WTC11 (cell line): ENCODE results near the gene CRIP1. TPM values are rescaled to one million over a fixed set of nuclear protein-coding genes. Genes with fewer than 3 reads are reported as not detected.

Experiments used
- ATAC-seq: fragments of 200-7000 bp; cut with Tn5 transposase; 2 replicates; pipeline ENCODE4 v1.10.0; 2021; ENCODE audit warnings: mild to moderate bottlenecking, moderate library complexity
- CTCF ChIA-PET: fragments of 300-600 bp; sonication (Branson Sonifier 250); formaldehyde crosslinking; loops from one replicate; lab custom pipeline; 2021; ENCODE audit warnings: antibody characterized with exemption; lab: Charles Lee
- POLR2A ChIA-PET: fragments of 350-600 bp; sonication (Branson Sonifier 250); formaldehyde crosslinking; loops from one replicate; lab custom pipeline; 2021; ENCODE audit warnings: antibody characterized with exemption; lab: Charles Lee
- DNase-seq: peaks from one replicate; pipeline ENCODE4 v3.0.0; 2021; ENCODE audit warnings: low spot score
- H3K27ac Mint-ChIP-seq: 2 replicates; pipeline ENCODE4 v1.8.0; 2021; ENCODE audit warnings: mixed read lengths
- H3K27me3 Mint-ChIP-seq: 2 replicates; pipeline ENCODE4 v1.8.0; 2021; ENCODE audit warnings: low read depth, mild to moderate bottlenecking, moderate library complexity, mixed read lengths
- H3K36me3 Mint-ChIP-seq: 2 replicates; pipeline ENCODE4 v1.8.0; 2021; ENCODE audit warnings: mixed read lengths
- H3K4me1 Mint-ChIP-seq: 2 replicates; pipeline ENCODE4 v1.8.0; 2022; ENCODE audit warnings: mixed read lengths
- H3K4me3 Mint-ChIP-seq: 2 replicates; pipeline ENCODE4 v1.8.0; 2021; ENCODE audit warnings: mild to moderate bottlenecking, moderate library complexity, mixed read lengths
- H3K9me3 Mint-ChIP-seq: 2 replicates; pipeline ENCODE4 v1.8.0; 2021; ENCODE audit warnings: mixed read lengths
- ATF1 ChIP-seq: sonication (generic); formaldehyde crosslinking; IDR thresholded peaks from 2 replicates; pipeline ENCODE4 v1.8.1; 2023; ENCODE audit warnings: mild to moderate bottlenecking, moderate library complexity, missing genetic modification reagents
- ATF6 ChIP-seq: sonication (generic); formaldehyde crosslinking; IDR thresholded peaks from 2 replicates; pipeline ENCODE4 v1.8.1; 2023; ENCODE audit warnings: mild to moderate bottlenecking, missing genetic modification reagents
- CREB1 ChIP-seq: sonication (generic); formaldehyde crosslinking; IDR thresholded peaks from 2 replicates; pipeline ENCODE4 v1.8.0; 2023; ENCODE audit warnings: mild to moderate bottlenecking, missing genetic modification reagents
- E2F1 ChIP-seq: sonication (generic); formaldehyde crosslinking; IDR thresholded peaks from 2 replicates; pipeline ENCODE4 v1.8.0; 2022; ENCODE audit warnings: mild to moderate bottlenecking, missing genetic modification reagents
- EMX1 ChIP-seq: fragments of 250-450 bp; sonication (Bioruptor Pico); IDR thresholded peaks from 2 replicates; pipeline ENCODE4 v1.8.0; 2021; ENCODE audit warnings: mild to moderate bottlenecking
- ETV6 ChIP-seq: sonication (generic); formaldehyde crosslinking; IDR thresholded peaks from 2 replicates; pipeline ENCODE4 v1.8.1; 2022; ENCODE audit warnings: mild to moderate bottlenecking, missing genetic modification reagents
- GABPB1 ChIP-seq: sonication (generic); formaldehyde crosslinking; IDR thresholded peaks from 2 replicates; pipeline ENCODE4 v1.8.1; 2023; ENCODE audit warnings: mild to moderate bottlenecking, missing genetic modification reagents
- GRHL2 ChIP-seq: fragments of 250-450 bp; sonication (Bioruptor Pico); IDR thresholded peaks from 2 replicates; pipeline ENCODE4 v1.8.0; 2022; ENCODE audit warnings: mild to moderate bottlenecking, moderate library complexity; ENCODE audit not compliant: insufficient replicate concordance, severe bottlenecking
- HMGA2 ChIP-seq: fragments of 250-450 bp; sonication (Bioruptor Pico); IDR thresholded peaks from 2 replicates; pipeline ENCODE4 v1.4.0; 2021; ENCODE audit warnings: mild to moderate bottlenecking, moderate library complexity
- JUN ChIP-seq: sonication (generic); formaldehyde crosslinking; IDR thresholded peaks from 2 replicates; pipeline ENCODE4 v1.8.0; 2023; ENCODE audit warnings: mild to moderate bottlenecking, missing genetic modification reagents
- OVOL2 ChIP-seq: fragments of 250-450 bp; sonication (Bioruptor Pico); IDR thresholded peaks from 2 replicates; pipeline ENCODE4 v1.9.0; 2021; ENCODE audit warnings: mild to moderate bottlenecking, borderline replicate concordance
- PRRX2 ChIP-seq: fragments of 250-450 bp; sonication (Bioruptor Pico); IDR thresholded peaks from 2 replicates; pipeline ENCODE4 v1.8.0; 2021; ENCODE audit warnings: mild to moderate bottlenecking
- SMAD3 ChIP-seq: sonication (generic); formaldehyde crosslinking; IDR thresholded peaks from 2 replicates; pipeline ENCODE4 v1.8.0; 2022; ENCODE audit warnings: missing genetic modification reagents, mild to moderate bottlenecking, borderline replicate concordance
- TCF7 ChIP-seq: sonication (generic); formaldehyde crosslinking; IDR thresholded peaks from 2 replicates; pipeline ENCODE4 v1.8.0; 2022; ENCODE audit warnings: mild to moderate bottlenecking, low read depth, missing genetic modification reagents, moderate library complexity
- TEAD1 ChIP-seq: sonication (generic); formaldehyde crosslinking; IDR thresholded peaks from 2 replicates; pipeline ENCODE4 v1.8.0; 2022; ENCODE audit warnings: mild to moderate bottlenecking, missing genetic modification reagents
- USF2 ChIP-seq: sonication (generic); formaldehyde crosslinking; IDR thresholded peaks from 2 replicates; pipeline ENCODE4 v1.8.1; 2023; ENCODE audit warnings: mild to moderate bottlenecking, missing genetic modification reagents, moderate library complexity
- total RNA-seq: library from RNA; stranded (reverse); gene quantifications from 3 replicates; pipeline ENCODE4 v1.2.3, GENCODE V29; 2021
- TF ChIP-seq, protein P1 (sequence below): fragments of 250-450 bp; sonication (Bioruptor Pico); IDR thresholded peaks from 2 replicates; pipeline ENCODE4 v1.9.0; 2021; ENCODE audit warnings: mild to moderate bottlenecking, borderline replicate concordance
- TF ChIP-seq, protein P2 (sequence below): sonication (generic); formaldehyde crosslinking; IDR thresholded peaks from 2 replicates; pipeline ENCODE4 v1.8.0; 2022; ENCODE audit warnings: missing genetic modification reagents

Gene CRIP1
- total RNA-seq, 1 experiment from 2014 or later = 9.0 TPM

GRCh38 chr14:105478398-105479251 lies 8.1 kb upstream of the CRIP1 start:
- CTCF ChIA-PET = interaction anchor here (0.7 to 1.8 kb wide), 5 partner anchors 9 to 310 kb away, joined by 4 to 17 read pairs (median 8); partner anchors contain the start of gene JAG2
- H3K9me3 Mint-ChIP-seq = no peaks in the 10 kb centered on the region
- peaks cover 21% of the 10 kb centered on the region for H3K4me1 Mint-ChIP-seq
- ATAC-seq = no peak
- no peak overlapping the region for H3K27ac Mint-ChIP-seq
- no peak for DNase-seq
- H3K36me3 Mint-ChIP-seq = no peaks in the 10 kb centered on the region
- POLR2A ChIA-PET = no interaction called here
- TF ChIP-seq ATF1 (CRISPR knock-in tag) (no peak), E2F1 (CRISPR knock-in tag) (no peak), EMX1 (CRISPR knock-in tag) (no peak), TEAD1 (CRISPR knock-in tag) (no peak), GRHL2 (CRISPR knock-in tag) (no peak), TCF7 (CRISPR knock-in tag) (no peak), ETV6 (CRISPR knock-in tag) (no peak), USF2 (CRISPR knock-in tag) (no peak), HMGA2 (CRISPR knock-in tag) (no peak), SMAD3 (CRISPR knock-in tag) (no peak), CREB1 (CRISPR knock-in tag) (no peak), ATF6 (no peak), GABPB1 (CRISPR knock-in tag) (no peak), PRRX2 (no peak)
- TF ChIP-seq, protein P1, sequence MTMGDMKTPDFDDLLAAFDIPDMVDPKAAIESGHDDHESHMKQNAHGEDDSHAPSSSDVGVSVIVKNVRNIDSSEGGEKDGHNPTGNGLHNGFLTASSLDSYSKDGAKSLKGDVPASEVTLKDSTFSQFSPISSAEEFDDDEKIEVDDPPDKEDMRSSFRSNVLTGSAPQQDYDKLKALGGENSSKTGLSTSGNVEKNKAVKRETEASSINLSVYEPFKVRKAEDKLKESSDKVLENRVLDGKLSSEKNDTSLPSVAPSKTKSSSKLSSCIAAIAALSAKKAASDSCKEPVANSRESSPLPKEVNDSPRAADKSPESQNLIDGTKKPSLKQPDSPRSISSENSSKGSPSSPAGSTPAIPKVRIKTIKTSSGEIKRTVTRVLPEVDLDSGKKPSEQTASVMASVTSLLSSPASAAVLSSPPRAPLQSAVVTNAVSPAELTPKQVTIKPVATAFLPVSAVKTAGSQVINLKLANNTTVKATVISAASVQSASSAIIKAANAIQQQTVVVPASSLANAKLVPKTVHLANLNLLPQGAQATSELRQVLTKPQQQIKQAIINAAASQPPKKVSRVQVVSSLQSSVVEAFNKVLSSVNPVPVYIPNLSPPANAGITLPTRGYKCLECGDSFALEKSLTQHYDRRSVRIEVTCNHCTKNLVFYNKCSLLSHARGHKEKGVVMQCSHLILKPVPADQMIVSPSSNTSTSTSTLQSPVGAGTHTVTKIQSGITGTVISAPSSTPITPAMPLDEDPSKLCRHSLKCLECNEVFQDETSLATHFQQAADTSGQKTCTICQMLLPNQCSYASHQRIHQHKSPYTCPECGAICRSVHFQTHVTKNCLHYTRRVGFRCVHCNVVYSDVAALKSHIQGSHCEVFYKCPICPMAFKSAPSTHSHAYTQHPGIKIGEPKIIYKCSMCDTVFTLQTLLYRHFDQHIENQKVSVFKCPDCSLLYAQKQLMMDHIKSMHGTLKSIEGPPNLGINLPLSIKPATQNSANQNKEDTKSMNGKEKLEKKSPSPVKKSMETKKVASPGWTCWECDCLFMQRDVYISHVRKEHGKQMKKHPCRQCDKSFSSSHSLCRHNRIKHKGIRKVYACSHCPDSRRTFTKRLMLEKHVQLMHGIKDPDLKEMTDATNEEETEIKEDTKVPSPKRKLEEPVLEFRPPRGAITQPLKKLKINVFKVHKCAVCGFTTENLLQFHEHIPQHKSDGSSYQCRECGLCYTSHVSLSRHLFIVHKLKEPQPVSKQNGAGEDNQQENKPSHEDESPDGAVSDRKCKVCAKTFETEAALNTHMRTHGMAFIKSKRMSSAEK (CRISPR knock-in tag) = no peak
- H3K4me3 Mint-ChIP-seq = 0 out of 2 replicates have a peak overlapping the region, but pooled peaks have one; percentile 50
- H3K27me3 Mint-ChIP-seq = peaks cover 73% of the 10 kb centered on the region

DNA sequence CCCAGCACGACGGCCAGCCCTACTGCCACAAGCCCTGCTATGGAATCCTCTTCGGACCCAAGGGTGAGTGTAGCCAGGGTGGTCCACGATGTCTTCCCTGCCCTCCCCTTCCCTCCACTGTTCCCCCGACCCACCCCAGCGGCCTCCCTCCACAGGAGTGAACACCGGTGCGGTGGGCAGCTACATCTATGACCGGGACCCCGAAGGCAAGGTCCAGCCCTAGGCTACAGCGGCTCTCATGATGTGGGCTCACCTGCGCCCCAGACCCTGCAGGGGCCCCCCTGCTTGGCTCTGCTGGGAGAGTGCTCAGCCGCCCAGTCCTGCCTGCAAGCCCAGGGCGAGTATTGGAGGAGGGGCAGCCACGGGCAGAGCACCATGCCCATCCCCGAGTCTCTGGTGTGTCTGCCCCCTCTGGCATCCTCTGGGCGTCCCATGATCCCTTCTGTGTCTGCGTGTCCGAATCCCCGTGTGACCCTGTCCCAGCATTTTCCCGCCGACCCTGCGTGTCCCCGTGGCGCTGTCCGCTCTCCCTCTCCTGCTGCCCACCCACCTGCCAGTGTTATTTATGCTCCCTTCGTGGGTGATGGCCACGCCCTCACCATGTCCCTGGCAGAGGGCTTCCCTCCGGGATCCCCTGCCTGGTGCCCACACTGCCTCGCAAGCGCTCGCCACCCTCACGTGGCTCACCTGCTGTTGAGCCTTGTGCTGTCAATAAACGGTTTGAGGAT lies 7.1 kb upstream of the CRIP1 start:
- Mint-ChIP-seq H3K27ac (no peak overlapping the region), H3K36me3 (no peaks in the 10 kb centered on the region), H3K4me3 (peak overlapping the region; percentile 50), H3K9me3 (no peaks in the 10 kb centered on the region), H3K4me1 (peaks cover 21% of the 10 kb centered on the region), H3K27me3 (peaks cover 81% of the 10 kb centered on the region)
- ATAC-seq = no peak
- no peak for DNase-seq
- CTCF ChIA-PET = interaction anchor here (0.7 to 5.1 kb wide), 6 partner anchors 9 to 311 kb away, joined by 4 to 116 read pairs (median 8); partner anchors contain the start of gene JAG2
- POLR2A ChIA-PET = no interaction called here
- TF ChIP-seq GRHL2 (CRISPR knock-in tag) (no peak), OVOL2 (no peak), JUN (CRISPR knock-in tag) (no peak), PRRX2 (no peak)
- TF ChIP-seq, protein P2, sequence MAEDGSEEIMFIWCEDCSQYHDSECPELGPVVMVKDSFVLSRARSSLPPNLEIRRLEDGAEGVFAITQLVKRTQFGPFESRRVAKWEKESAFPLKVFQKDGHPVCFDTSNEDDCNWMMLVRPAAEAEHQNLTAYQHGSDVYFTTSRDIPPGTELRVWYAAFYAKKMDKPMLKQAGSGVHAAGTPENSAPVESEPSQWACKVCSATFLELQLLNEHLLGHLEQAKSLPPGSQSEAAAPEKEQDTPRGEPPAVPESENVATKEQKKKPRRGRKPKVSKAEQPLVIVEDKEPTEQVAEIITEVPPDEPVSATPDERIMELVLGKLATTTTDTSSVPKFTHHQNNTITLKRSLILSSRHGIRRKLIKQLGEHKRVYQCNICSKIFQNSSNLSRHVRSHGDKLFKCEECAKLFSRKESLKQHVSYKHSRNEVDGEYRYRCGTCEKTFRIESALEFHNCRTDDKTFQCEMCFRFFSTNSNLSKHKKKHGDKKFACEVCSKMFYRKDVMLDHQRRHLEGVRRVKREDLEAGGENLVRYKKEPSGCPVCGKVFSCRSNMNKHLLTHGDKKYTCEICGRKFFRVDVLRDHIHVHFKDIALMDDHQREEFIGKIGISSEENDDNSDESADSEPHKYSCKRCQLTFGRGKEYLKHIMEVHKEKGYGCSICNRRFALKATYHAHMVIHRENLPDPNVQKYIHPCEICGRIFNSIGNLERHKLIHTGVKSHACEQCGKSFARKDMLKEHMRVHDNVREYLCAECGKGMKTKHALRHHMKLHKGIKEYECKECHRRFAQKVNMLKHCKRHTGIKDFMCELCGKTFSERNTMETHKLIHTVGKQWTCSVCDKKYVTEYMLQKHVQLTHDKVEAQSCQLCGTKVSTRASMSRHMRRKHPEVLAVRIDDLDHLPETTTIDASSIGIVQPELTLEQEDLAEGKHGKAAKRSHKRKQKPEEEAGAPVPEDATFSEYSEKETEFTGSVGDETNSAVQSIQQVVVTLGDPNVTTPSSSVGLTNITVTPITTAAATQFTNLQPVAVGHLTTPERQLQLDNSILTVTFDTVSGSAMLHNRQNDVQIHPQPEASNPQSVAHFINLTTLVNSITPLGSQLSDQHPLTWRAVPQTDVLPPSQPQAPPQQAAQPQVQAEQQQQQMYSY (CRISPR knock-in tag) = no peak
